WTC11 (cell line): ENCODE results near the gene UBQLN3. TPM values are rescaled to one million over a fixed set of nuclear protein-coding genes. Genes with fewer than 3 reads are reported as not detected.

Source experiments
- ATAC-seq: fragments of 200-7000 bp; cut with Tn5 transposase; 2 replicates; pipeline ENCODE4 v1.10.0; 2021; ENCODE audit warnings: mild to moderate bottlenecking, moderate library complexity
- CTCF ChIA-PET: fragments of 300-600 bp; sonication (Branson Sonifier 250); formaldehyde crosslinking; loops from one replicate; lab custom pipeline; 2021; ENCODE audit warnings: antibody characterized with exemption; lab: Charles Lee
- POLR2A ChIA-PET: fragments of 350-600 bp; sonication (Branson Sonifier 250); formaldehyde crosslinking; loops from one replicate; lab custom pipeline; 2021; ENCODE audit warnings: antibody characterized with exemption; lab: Charles Lee
- DNase-seq: peaks from one replicate; pipeline ENCODE4 v3.0.0; 2021; ENCODE audit warnings: low spot score
- H3K27ac Mint-ChIP-seq: 2 replicates; pipeline ENCODE4 v1.8.0; 2021; ENCODE audit warnings: mixed read lengths
- H3K27me3 Mint-ChIP-seq: 2 replicates; pipeline ENCODE4 v1.8.0; 2021; ENCODE audit warnings: low read depth, mild to moderate bottlenecking, moderate library complexity, mixed read lengths
- H3K36me3 Mint-ChIP-seq: 2 replicates; pipeline ENCODE4 v1.8.0; 2021; ENCODE audit warnings: mixed read lengths
- H3K4me1 Mint-ChIP-seq: 2 replicates; pipeline ENCODE4 v1.8.0; 2022; ENCODE audit warnings: mixed read lengths
- H3K4me3 Mint-ChIP-seq: 2 replicates; pipeline ENCODE4 v1.8.0; 2021; ENCODE audit warnings: mild to moderate bottlenecking, moderate library complexity, mixed read lengths
- H3K9me3 Mint-ChIP-seq: 2 replicates; pipeline ENCODE4 v1.8.0; 2021; ENCODE audit warnings: mixed read lengths
- E2F5 ChIP-seq: sonication (generic); formaldehyde crosslinking; IDR thresholded peaks from 2 replicates; pipeline ENCODE4 v1.8.1; 2022; ENCODE audit warnings: mild to moderate bottlenecking, moderate library complexity, missing genetic modification reagents
- ESRRA ChIP-seq: sonication (generic); formaldehyde crosslinking; IDR thresholded peaks from 2 replicates; pipeline ENCODE4 v1.8.1; 2022; ENCODE audit warnings: mild to moderate bottlenecking, missing genetic modification reagents, borderline replicate concordance
- FOXP1 ChIP-seq: sonication (generic); formaldehyde crosslinking; IDR thresholded peaks from 2 replicates; pipeline ENCODE4 v1.8.0; 2022; ENCODE audit warnings: missing genetic modification reagents, mild to moderate bottlenecking, moderate library complexity, borderline replicate concordance
- JAZF1 ChIP-seq: fragments of 250-450 bp; sonication (Bioruptor Pico); IDR thresholded peaks from 2 replicates; pipeline ENCODE4 v1.9.0; 2021; ENCODE audit warnings: moderate library complexity, mild to moderate bottlenecking, inconsistent platforms
- MXD4 ChIP-seq: fragments of 250-450 bp; sonication (Bioruptor Pico); IDR thresholded peaks from 2 replicates; pipeline ENCODE4 v1.8.0; 2021; ENCODE audit warnings: mild to moderate bottlenecking, moderate library complexity, borderline replicate concordance
- NR1H2 ChIP-seq: sonication (generic); formaldehyde crosslinking; IDR thresholded peaks from 2 replicates; pipeline ENCODE4 v1.9.0; 2021; ENCODE audit warnings: mild to moderate bottlenecking, moderate library complexity, missing genetic modification reagents
- SMAD4 ChIP-seq: sonication (generic); formaldehyde crosslinking; IDR thresholded peaks from 2 replicates; pipeline ENCODE4 v1.8.0; 2022; ENCODE audit warnings: mild to moderate bottlenecking, missing genetic modification reagents
- TCF7 ChIP-seq: sonication (generic); formaldehyde crosslinking; IDR thresholded peaks from 2 replicates; pipeline ENCODE4 v1.8.0; 2022; ENCODE audit warnings: mild to moderate bottlenecking, low read depth, missing genetic modification reagents, moderate library complexity
- ZNF232 ChIP-seq: sonication (generic); formaldehyde crosslinking; IDR thresholded peaks from 2 replicates; pipeline ENCODE4 v1.8.0; 2022; ENCODE audit warnings: mild to moderate bottlenecking, missing genetic modification reagents
- ZNF425 ChIP-seq: fragments of 250-450 bp; sonication (Bioruptor Pico); conservative IDR thresholded peaks from 2 replicates; pipeline ENCODE4 v1.9.0; 2021; ENCODE audit warnings: mild to moderate bottlenecking
- ZNF671 ChIP-seq: fragments of 250-450 bp; sonication (Bioruptor Pico); IDR thresholded peaks from 2 replicates; pipeline ENCODE4 v1.8.0; 2021; ENCODE audit warnings: mild to moderate bottlenecking
- total RNA-seq: library from RNA; stranded (reverse); gene quantifications from 3 replicates; pipeline ENCODE4 v1.2.3, GENCODE V29; 2021
- TF ChIP-seq, protein P1 (sequence below): sonication (generic); formaldehyde crosslinking; IDR thresholded peaks from 2 replicates; pipeline ENCODE4 v1.8.0; 2022; ENCODE audit warnings: mild to moderate bottlenecking, missing genetic modification reagents
- TF ChIP-seq, protein P2 (sequence below): sonication (generic); formaldehyde crosslinking; IDR thresholded peaks from 2 replicates; pipeline ENCODE4 v1.8.0; 2023; ENCODE audit warnings: missing genetic modification reagents
- TF ChIP-seq, protein P3 (sequence below): sonication (generic); formaldehyde crosslinking; IDR thresholded peaks from 2 replicates; pipeline ENCODE4 v1.8.0; 2022; ENCODE audit warnings: missing genetic modification reagents
- TF ChIP-seq, protein P4 (sequence below): sonication (generic); formaldehyde crosslinking; IDR thresholded peaks from 2 replicates; pipeline ENCODE4 v1.8.1; 2022; ENCODE audit warnings: low read depth, missing genetic modification reagents, borderline replicate concordance
- TF ChIP-seq, protein P5 (sequence below): sonication (generic); formaldehyde crosslinking; IDR thresholded peaks from 2 replicates; pipeline ENCODE4 v1.8.1; 2022; ENCODE audit warnings: missing genetic modification reagents, borderline replicate concordance

The UBQLN3 gene
- total RNA-seq, 1 experiment from 2014 or later = not detected

GRCh38 chr11:5486421-5486820 lies 23.3 kb downstream of the UBQLN3 start (continued):
- TF ChIP-seq, protein P1, sequence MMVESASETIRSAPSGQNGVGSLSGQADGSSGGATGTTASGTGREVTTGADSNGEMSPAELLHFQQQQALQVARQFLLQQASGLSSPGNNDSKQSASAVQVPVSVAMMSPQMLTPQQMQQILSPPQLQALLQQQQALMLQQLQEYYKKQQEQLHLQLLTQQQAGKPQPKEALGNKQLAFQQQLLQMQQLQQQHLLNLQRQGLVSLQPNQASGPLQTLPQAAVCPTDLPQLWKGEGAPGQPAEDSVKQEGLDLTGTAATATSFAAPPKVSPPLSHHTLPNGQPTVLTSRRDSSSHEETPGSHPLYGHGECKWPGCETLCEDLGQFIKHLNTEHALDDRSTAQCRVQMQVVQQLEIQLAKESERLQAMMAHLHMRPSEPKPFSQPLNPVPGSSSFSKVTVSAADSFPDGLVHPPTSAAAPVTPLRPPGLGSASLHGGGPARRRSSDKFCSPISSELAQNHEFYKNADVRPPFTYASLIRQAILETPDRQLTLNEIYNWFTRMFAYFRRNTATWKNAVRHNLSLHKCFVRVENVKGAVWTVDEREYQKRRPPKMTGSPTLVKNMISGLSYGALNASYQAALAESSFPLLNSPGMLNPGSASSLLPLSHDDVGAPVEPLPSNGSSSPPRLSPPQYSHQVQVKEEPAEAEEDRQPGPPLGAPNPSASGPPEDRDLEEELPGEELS = no peak
- TF ChIP-seq TCF7 (CRISPR knock-in tag) = no peak

GRCh38 chr11:5486003-5486402 lies 23.8 kb downstream of the UBQLN3 start:
- no peak for TF ChIP-seq FOXP1 (CRISPR knock-in tag)
- TF ChIP-seq, protein P2, sequence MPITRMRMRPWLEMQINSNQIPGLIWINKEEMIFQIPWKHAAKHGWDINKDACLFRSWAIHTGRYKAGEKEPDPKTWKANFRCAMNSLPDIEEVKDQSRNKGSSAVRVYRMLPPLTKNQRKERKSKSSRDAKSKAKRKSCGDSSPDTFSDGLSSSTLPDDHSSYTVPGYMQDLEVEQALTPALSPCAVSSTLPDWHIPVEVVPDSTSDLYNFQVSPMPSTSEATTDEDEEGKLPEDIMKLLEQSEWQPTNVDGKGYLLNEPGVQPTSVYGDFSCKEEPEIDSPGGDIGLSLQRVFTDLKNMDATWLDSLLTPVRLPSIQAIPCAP (CRISPR knock-in tag) = no peak
- no peak for TF ChIP-seq JAZF1 (CRISPR knock-in tag)
- TF ChIP-seq, protein P3, sequence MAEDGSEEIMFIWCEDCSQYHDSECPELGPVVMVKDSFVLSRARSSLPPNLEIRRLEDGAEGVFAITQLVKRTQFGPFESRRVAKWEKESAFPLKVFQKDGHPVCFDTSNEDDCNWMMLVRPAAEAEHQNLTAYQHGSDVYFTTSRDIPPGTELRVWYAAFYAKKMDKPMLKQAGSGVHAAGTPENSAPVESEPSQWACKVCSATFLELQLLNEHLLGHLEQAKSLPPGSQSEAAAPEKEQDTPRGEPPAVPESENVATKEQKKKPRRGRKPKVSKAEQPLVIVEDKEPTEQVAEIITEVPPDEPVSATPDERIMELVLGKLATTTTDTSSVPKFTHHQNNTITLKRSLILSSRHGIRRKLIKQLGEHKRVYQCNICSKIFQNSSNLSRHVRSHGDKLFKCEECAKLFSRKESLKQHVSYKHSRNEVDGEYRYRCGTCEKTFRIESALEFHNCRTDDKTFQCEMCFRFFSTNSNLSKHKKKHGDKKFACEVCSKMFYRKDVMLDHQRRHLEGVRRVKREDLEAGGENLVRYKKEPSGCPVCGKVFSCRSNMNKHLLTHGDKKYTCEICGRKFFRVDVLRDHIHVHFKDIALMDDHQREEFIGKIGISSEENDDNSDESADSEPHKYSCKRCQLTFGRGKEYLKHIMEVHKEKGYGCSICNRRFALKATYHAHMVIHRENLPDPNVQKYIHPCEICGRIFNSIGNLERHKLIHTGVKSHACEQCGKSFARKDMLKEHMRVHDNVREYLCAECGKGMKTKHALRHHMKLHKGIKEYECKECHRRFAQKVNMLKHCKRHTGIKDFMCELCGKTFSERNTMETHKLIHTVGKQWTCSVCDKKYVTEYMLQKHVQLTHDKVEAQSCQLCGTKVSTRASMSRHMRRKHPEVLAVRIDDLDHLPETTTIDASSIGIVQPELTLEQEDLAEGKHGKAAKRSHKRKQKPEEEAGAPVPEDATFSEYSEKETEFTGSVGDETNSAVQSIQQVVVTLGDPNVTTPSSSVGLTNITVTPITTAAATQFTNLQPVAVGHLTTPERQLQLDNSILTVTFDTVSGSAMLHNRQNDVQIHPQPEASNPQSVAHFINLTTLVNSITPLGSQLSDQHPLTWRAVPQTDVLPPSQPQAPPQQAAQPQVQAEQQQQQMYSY = no peak
- no peak for TF ChIP-seq ZNF671 (CRISPR knock-in tag)
- TF ChIP-seq, protein P4, sequence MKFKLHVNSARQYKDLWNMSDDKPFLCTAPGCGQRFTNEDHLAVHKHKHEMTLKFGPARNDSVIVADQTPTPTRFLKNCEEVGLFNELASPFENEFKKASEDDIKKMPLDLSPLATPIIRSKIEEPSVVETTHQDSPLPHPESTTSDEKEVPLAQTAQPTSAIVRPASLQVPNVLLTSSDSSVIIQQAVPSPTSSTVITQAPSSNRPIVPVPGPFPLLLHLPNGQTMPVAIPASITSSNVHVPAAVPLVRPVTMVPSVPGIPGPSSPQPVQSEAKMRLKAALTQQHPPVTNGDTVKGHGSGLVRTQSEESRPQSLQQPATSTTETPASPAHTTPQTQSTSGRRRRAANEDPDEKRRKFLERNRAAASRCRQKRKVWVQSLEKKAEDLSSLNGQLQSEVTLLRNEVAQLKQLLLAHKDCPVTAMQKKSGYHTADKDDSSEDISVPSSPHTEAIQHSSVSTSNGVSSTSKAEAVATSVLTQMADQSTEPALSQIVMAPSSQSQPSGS (CRISPR knock-in tag) = no peak
- no peak for TF ChIP-seq E2F5 (CRISPR knock-in tag)
- TF ChIP-seq ZNF232 (CRISPR knock-in tag) = no peak
- TF ChIP-seq ZNF425 (CRISPR knock-in tag) = no peak
- TF ChIP-seq NR1H2 (CRISPR knock-in tag) = no peak
- no peak for TF ChIP-seq MXD4 (CRISPR knock-in tag)
- TF ChIP-seq ESRRA (CRISPR knock-in tag) = no peak
- TF ChIP-seq, protein P5, sequence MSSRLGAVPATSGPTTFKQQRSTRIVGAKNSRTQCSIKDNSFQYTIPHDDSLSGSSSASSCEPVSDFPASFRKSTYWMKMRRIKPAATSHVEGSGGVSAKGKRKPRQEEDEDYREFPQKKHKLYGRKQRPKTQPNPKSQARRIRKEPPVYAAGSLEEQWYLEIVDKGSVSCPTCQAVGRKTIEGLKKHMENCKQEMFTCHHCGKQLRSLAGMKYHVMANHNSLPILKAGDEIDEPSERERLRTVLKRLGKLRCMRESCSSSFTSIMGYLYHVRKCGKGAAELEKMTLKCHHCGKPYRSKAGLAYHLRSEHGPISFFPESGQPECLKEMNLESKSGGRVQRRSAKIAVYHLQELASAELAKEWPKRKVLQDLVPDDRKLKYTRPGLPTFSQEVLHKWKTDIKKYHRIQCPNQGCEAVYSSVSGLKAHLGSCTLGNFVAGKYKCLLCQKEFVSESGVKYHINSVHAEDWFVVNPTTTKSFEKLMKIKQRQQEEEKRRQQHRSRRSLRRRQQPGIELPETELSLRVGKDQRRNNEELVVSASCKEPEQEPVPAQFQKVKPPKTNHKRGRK (CRISPR knock-in tag) = no peak
- no peak for TF ChIP-seq SMAD4 (CRISPR knock-in tag)
- H3K9me3 Mint-ChIP-seq = no peaks in the 10 kb centered on the region
- H3K27me3 Mint-ChIP-seq = no peaks in the 10 kb centered on the region; the same call in 1 of the 2 replicates
- no peak overlapping the region for H3K27ac Mint-ChIP-seq
- CTCF ChIA-PET = interaction anchor here (1.0 kb wide), 1 partner anchor 10 kb away, joined by 4 read pairs; no protein-coding TSS in a partner anchor
- H3K4me1 Mint-ChIP-seq = no peaks in the 10 kb centered on the region
- no peaks in the 10 kb centered on the region for H3K36me3 Mint-ChIP-seq
- POLR2A ChIA-PET = interaction anchor here (0.5 kb wide), 1 partner anchor 324 kb away, joined by 3 read pairs; no protein-coding TSS in a partner anchor
- H3K4me3 Mint-ChIP-seq = no peak overlapping the region
- DNase-seq (no peak), ATAC-seq (no peak)
